OCI-LY7 (cell line): ENCODE data around the gene WWOX.

Experiments
- CTCF ChIP-seq: fragments of 200-600 bp; sonication (generic); conservative IDR thresholded peaks from 2 replicates; pipeline ENCODE4 v1.5.1; 2014; ENCODE audit warnings: mild to moderate bottlenecking, antibody characterized with exemption, low read length, moderate library complexity, mixed read lengths
- EZH2phosphoT487 ChIP-seq: fragments of 200-600 bp; sonication (generic); IDR thresholded peaks from 2 replicates; pipeline ENCODE4 v1.6.1; 2018; ENCODE audit warnings: low read depth, borderline replicate concordance, mild to moderate bottlenecking, mixed run types, antibody characterized with exemption, low read length, moderate library complexity, mixed read lengths

DNA sequence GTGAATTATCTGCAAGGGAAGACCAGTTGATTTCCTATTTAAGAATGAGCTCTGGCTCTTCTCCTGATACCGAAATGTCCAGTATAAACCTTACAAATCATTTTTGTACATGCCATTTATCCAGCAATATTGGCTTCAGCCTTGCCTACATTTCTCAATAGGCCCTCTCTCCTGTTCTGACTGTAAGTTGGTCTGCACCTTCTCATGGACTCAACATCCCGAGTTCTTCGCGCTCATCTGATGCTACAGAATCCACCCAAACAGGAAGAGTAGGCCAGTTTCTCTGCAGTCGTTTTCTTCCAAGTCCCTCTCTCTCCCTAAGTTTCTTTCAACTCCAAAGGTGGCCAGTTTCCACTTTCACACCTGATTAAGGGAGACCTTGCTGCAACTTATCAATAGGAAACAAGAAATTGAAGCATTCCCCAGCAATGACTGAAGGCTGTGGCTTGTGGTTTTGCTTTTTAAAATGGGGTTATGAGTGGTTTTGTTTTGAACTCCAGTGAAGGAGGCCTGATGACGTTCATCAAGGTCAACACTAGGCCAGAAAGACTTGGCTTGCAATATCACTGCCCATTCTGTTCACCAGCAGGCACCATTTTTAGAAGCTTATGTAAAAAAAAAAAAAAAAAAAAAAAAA is 1118.0 kb downstream of the WWOX start:
- TF ChIP-seq CTCF: no peak
- TF ChIP-seq EZH2phosphoT487: no peak
